Measurements from ENCODE around the gene ADGRL3. TPM values are rescaled to one million over a fixed set of nuclear protein-coding genes. Genes with fewer than 3 reads are reported as not detected.

The ADGRL3 gene
- total RNA-seq, 2 experiments from 2014 or later, result not detected

GRCh38 chr4:61451935-61452334 lies 251.8 kb downstream of the ADGRL3 start:
- H3K36me3 Mint-ChIP-seq (ENCODE audit: low read depth), result no peaks in the 10 kb centered on the region
- ATAC-seq (no peak), DNase-seq (no peak)
- intact Hi-C loops (cut with micrococcal nuclease), result no loop called here
- ChIA-PET CTCF (no interaction called here), POLR2A (no interaction called here)
- H3K27ac Mint-ChIP-seq, result no peak overlapping the region
- H3K4me3 Mint-ChIP-seq, result no peak overlapping the region
- peaks cover 11% of the 10 kb centered on the region for H3K9me3 Mint-ChIP-seq
- no peaks in the 10 kb centered on the region for H3K27me3 Mint-ChIP-seq
- no peaks in the 10 kb centered on the region for H3K4me1 Mint-ChIP-seq (ENCODE audit: low read depth)
- no peak for TF ChIP-seq CTCF (IDR thresholded peaks at IDR 0.05)

GRCh38 chr4:61461956-61462355 lies 261.8 kb downstream of the ADGRL3 start:
- DNase-seq (no peak), ATAC-seq (no peak)
- ChIA-PET CTCF (no interaction called here), POLR2A (no interaction called here)
- no peaks in the 10 kb centered on the region for H3K4me1 Mint-ChIP-seq (ENCODE audit: low read depth)
- peaks cover 3% of the 10 kb centered on the region for H3K9me3 Mint-ChIP-seq
- intact Hi-C loops (cut with micrococcal nuclease), result no loop called here
- H3K36me3 Mint-ChIP-seq (ENCODE audit: low read depth), result no peaks in the 10 kb centered on the region
- TF ChIP-seq CTCF (IDR thresholded peaks at IDR 0.05), result no peak
- no peak overlapping the region for H3K27ac Mint-ChIP-seq
- H3K27me3 Mint-ChIP-seq, result no peaks in the 10 kb centered on the region
- H3K4me3 Mint-ChIP-seq, result no peak overlapping the region

GRCh38 chr4:61462451-61463326 lies 262.6 kb downstream of the ADGRL3 start:
- H3K9me3 Mint-ChIP-seq, result peaks cover 3% of the 10 kb centered on the region
- CTCF ChIA-PET, result no interaction called here
- DNase-seq, result no peak
- no peak overlapping the region for H3K4me3 Mint-ChIP-seq
- no peaks in the 10 kb centered on the region for H3K36me3 Mint-ChIP-seq (ENCODE audit: low read depth)
- H3K4me1 Mint-ChIP-seq (ENCODE audit: low read depth), result no peaks in the 10 kb centered on the region
- no peaks in the 10 kb centered on the region for H3K27me3 Mint-ChIP-seq
- POLR2A ChIA-PET, result no interaction called here
- TF ChIP-seq CTCF (IDR thresholded peaks at IDR 0.05), result no peak
- H3K27ac Mint-ChIP-seq, result no peak overlapping the region
- intact Hi-C loops (cut with micrococcal nuclease), result no loop called here
- no peak for ATAC-seq

GRCh38 chr4:61468024-61468720 lies 268.0 kb downstream of the ADGRL3 start:
- no peak for TF ChIP-seq CTCF (IDR thresholded peaks at IDR 0.05)
- H3K4me3 Mint-ChIP-seq, result no peak overlapping the region
- DNase-seq (no peak), ATAC-seq (no peak)
- CTCF ChIA-PET, result no interaction called here
- H3K36me3 Mint-ChIP-seq (ENCODE audit: low read depth), result no peaks in the 10 kb centered on the region
- H3K4me1 Mint-ChIP-seq (ENCODE audit: low read depth), result no peaks in the 10 kb centered on the region
- H3K27ac Mint-ChIP-seq, result no peak overlapping the region
- intact Hi-C loops (cut with micrococcal nuclease), result no loop called here
- no peaks in the 10 kb centered on the region for H3K9me3 Mint-ChIP-seq
- no peaks in the 10 kb centered on the region for H3K27me3 Mint-ChIP-seq
- POLR2A ChIA-PET, result no interaction called here

- CTCF ChIA-PET, result no interaction called here
- ATAC-seq (no peak), DNase-seq (no peak)
- Mint-ChIP-seq H3K9me3 (peaks cover 2% of the 10 kb centered on the region), H3K27ac (no peak overlapping the region), H3K4me3 (no peak overlapping the region), H3K36me3 (ENCODE audit: low read depth) (no peaks in the 10 kb centered on the region), H3K27me3 (no peaks in the 10 kb centered on the region), H3K4me1 (ENCODE audit: low read depth) (no peaks in the 10 kb centered on the region)
- intact Hi-C loops (cut with micrococcal nuclease), result no loop called here
- no peak for TF ChIP-seq CTCF (IDR thresholded peaks at IDR 0.05)
- POLR2A ChIA-PET, result no interaction called here
These were observed 273.2 kb downstream of the ADGRL3 start for GRCh38 chr4:61473306-61473705.
